ENCODE data around the gene DNAL1.

DNA sequence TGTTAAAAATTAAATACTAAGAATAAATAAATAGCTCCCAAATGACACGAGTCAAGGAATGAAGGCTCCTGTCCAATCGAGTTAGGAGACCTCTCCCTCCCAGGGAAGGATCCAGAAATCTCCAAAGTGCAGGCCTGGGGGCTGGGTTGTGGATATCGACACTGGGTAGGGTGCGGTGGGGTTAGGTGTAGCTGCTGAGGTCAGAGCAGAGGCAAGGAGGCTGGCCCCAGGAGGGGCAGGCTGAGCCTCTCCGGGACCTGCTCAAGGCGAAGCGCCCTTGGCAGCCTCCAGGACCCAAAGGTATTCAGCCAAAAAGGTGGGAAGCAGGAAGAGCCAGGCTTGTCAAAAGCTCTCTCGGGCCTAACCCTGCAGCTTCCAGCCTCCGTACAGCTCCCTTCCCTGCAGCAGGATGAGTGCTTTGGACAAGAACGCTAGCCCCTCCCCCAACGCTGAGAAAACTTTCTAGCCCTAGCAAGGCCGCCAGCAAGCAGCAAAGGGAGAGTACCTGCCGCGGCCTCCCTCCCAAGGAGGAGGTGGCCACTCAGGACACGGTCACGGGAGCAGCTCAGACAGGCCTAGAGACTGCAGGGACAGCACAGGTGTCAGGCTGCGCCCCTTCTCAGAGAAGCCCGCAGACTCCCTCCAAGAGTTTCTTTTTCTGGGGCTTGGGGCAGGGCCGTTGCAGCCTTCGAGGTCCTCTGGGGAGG, 73.1 kb downstream of the DNAL1 start:
- TF ChIP-seq, protein P1, sequence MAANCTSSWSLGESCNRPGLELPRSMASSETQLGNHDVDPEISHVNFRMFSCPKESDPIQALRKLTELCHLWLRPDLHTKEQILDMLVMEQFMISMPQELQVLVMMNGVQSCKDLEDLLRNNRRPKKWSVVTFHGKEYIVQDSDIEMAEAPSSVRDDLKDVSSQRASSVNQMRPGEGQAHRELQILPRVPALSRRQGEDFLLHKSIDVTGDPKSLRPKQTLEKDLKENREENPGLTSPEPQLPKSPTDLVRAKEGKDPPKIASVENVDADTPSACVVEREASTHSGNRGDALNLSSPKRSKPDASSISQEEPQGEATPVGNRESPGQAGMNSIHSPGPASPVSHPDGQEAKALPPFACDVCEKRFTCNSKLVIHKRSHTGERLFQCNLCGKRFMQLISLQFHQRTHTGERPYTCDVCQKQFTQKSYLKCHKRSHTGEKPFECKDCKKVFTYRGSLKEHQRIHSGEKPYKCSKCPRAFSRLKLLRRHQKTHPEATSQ (CRISPR knock-in tag; IDR thresholded peaks at IDR 0.05; ENCODE audit: borderline replicate concordance) = no peak
- TF ChIP-seq, protein P2, sequence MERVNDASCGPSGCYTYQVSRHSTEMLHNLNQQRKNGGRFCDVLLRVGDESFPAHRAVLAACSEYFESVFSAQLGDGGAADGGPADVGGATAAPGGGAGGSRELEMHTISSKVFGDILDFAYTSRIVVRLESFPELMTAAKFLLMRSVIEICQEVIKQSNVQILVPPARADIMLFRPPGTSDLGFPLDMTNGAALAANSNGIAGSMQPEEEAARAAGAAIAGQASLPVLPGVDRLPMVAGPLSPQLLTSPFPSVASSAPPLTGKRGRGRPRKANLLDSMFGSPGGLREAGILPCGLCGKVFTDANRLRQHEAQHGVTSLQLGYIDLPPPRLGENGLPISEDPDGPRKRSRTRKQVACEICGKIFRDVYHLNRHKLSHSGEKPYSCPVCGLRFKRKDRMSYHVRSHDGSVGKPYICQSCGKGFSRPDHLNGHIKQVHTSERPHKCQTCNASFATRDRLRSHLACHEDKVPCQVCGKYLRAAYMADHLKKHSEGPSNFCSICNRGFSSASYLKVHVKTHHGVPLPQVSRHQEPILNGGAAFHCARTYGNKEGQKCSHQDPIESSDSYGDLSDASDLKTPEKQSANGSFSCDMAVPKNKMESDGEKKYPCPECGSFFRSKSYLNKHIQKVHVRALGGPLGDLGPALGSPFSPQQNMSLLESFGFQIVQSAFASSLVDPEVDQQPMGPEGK (CRISPR knock-in tag; IDR thresholded peaks at IDR 0.05) = no peak
- TF ChIP-seq MED13 (CRISPR knock-in tag; IDR thresholded peaks at IDR 0.05) = no peak
- no peak for TF ChIP-seq HDAC2 (CRISPR knock-in tag; IDR thresholded peaks at IDR 0.05)
- TF ChIP-seq PHF21A (CRISPR knock-in tag; IDR thresholded peaks at IDR 0.05) = no peak
- no peak for TF ChIP-seq ERF (CRISPR knock-in tag; IDR thresholded peaks at IDR 0.05)
- no peak for TF ChIP-seq SKI (IDR thresholded peaks at IDR 0.05; ENCODE audit: partially characterized antibody)

Data from HepG2 (cell line).